HepG2 (cell line): ENCODE measurements around the gene KMT2A. TPM values are rescaled to one million over a fixed set of nuclear protein-coding genes. Genes with fewer than 3 reads are reported as not detected.

Experiments
- SATB2 ChIP-seq: sonication (generic); formaldehyde crosslinking; IDR thresholded peaks from 2 replicates; pipeline ENCODE4 v1.5.0; 2020; ENCODE audit warnings: missing genetic modification reagents
- polyA plus RNA-seq, 8 experiments: library from polyadenylated mRNA; depleted of rRNA in 3 of 8; stranded (reverse) in 7 of 8; unstranded in 1 of 8; fragments of >200 nt; fragmentation: Illumina TruSeq in 4 of 8; extraction: Trizol in 4 of 8; gene quantifications; 2 replicates each; pipeline versions ENCODE4 v1.2.1 to v1.2.3, GENCODE V29; 2011 to 2016; ENCODE audit warnings: low read depth in 4 of 8, missing spikeins in 1 of 8, mixed read lengths in 1 of 8; ENCODE audit not compliant: insufficient read depth in 1 of 8
- total RNA-seq, 5 experiments: library from RNA; depleted of rRNA; stranded (reverse); fragments of >200 nt; fragmentation: Illumina TruSeq; extraction: Trizol; gene quantifications; 2 replicates each; pipeline ENCODE4 v1.2.3, GENCODE V29; 2016; ENCODE audit warnings: low read depth in 1 of 5
- TF ChIP-seq, protein P1 (sequence below): sonication (generic); formaldehyde crosslinking; IDR thresholded peaks from 2 replicates; pipeline ENCODE4 v1.5.0; 2020; ENCODE audit warnings: missing genetic modification reagents, mild to moderate bottlenecking, borderline replicate concordance

KMT2A gene
- total and polyA plus RNA-seq, 2 of the 13 experiments (the other 11 are each of a cell fraction or from before 2014, with no cell fraction given): 12.4 to 20.0 TPM

DNA sequence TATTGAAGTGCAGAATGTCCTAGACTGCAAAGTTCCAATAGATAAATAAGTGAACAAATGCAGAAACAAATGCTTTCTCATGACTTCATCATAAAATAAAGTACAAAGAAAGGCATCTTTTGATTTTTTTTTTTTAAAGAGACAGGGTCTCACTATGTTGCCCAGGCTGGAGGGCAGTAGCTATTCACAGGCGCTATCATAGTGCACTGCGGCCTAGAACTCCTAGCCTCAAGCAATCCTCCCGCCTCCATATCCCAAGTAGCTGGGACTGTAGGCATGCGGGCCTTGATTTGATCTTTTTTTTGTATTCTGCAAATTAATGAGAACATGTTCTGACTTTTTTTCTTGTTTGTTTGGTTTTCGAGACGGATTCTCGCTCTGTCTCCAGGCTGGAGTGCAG is 138.3 kb downstream of the KMT2A start (continued):
- no peak for TF ChIP-seq SATB2 (CRISPR knock-in tag)
- TF ChIP-seq, protein P1, sequence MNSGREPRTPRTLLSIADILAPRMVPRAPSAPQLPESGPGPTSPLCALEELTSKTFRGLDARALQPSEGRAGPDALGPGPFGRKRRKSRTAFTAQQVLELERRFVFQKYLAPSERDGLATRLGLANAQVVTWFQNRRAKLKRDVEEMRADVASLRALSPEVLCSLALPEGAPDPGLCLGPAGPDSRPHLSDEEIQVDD (CRISPR knock-in tag): no peak

Other genes with a start within 250 kb of the KMT2A start
- gene JAML, start 211.5 kb upstream of the KMT2A start, total RNA-seq (2016; rRNA removed; fragmentation: Illumina TruSeq; extraction: Trizol): 3.3 and 3.8 TPM in 2 replicates
- 2.0 and 2.8 TPM in 2 replicates for gene JAML, start 211.5 kb upstream of the KMT2A start, polyA plus RNA-seq (2011; rRNA removed)
- 6.6 and 9.3 TPM in 2 replicates for gene MPZL3, start 184.1 kb upstream of the KMT2A start, total RNA-seq (2016; rRNA removed; fragmentation: Illumina TruSeq; extraction: Trizol)
- gene MPZL3, start 184.1 kb upstream of the KMT2A start, polyA plus RNA-seq (2011; rRNA removed): 4.5 and 5.3 TPM in 2 replicates
- gene MPZL2, start 172.2 kb upstream of the KMT2A start, total RNA-seq (2016; rRNA removed; fragmentation: Illumina TruSeq; extraction: Trizol): 16.6 and 27.9 TPM in 2 replicates
- 41.0 and 53.7 TPM in 2 replicates for gene MPZL2, start 172.2 kb upstream of the KMT2A start, polyA plus RNA-seq (2011; rRNA removed)
- not detected in 2 replicates for gene CD3E, start 131.8 kb upstream of the KMT2A start, total RNA-seq (2016; rRNA removed; fragmentation: Illumina TruSeq; extraction: Trizol)
- not detected in 2 replicates for gene CD3E, start 131.8 kb upstream of the KMT2A start, polyA plus RNA-seq (2011; rRNA removed)
- gene CD3D, start 93.8 kb upstream of the KMT2A start, total RNA-seq (2016; rRNA removed; fragmentation: Illumina TruSeq; extraction: Trizol): 0.25 and 0.66 TPM in 2 replicates
- gene CD3D, start 93.8 kb upstream of the KMT2A start, polyA plus RNA-seq (2011; rRNA removed): 6.6 and 7.2 TPM in 2 replicates
- not detected in 2 replicates for gene CD3G, start 92.1 kb upstream of the KMT2A start, total RNA-seq (2016; rRNA removed; fragmentation: Illumina TruSeq; extraction: Trizol)
- not detected in 2 replicates for gene CD3G, start 92.1 kb upstream of the KMT2A start, polyA plus RNA-seq (2011; rRNA removed)
- 24.8 and 32.7 TPM in 2 replicates for gene UBE4A, start 76.9 kb upstream of the KMT2A start, total RNA-seq (2016; rRNA removed; fragmentation: Illumina TruSeq; extraction: Trizol)
- 14.7 and 15.1 TPM in 2 replicates for gene UBE4A, start 76.9 kb upstream of the KMT2A start, polyA plus RNA-seq (2011; rRNA removed)
- gene ATP5MG, start 34.9 kb upstream of the KMT2A start, total RNA-seq (2016; rRNA removed; fragmentation: Illumina TruSeq; extraction: Trizol): 320 and 408 TPM in 2 replicates
- gene ATP5MG, start 34.9 kb upstream of the KMT2A start, polyA plus RNA-seq (2011; rRNA removed): 209 and 260 TPM in 2 replicates
- 0.40 TPM in 1 of 2 replicates, not detected in the other for gene TTC36, start 91.0 kb downstream of the KMT2A start, total RNA-seq (2016; rRNA removed; fragmentation: Illumina TruSeq; extraction: Trizol)
- 0.13 TPM in 1 of 2 replicates, not detected in the other for gene TTC36, start 91.0 kb downstream of the KMT2A start, polyA plus RNA-seq (2011; rRNA removed)
- gene TMEM25, start 94.7 kb downstream of the KMT2A start, total RNA-seq (2016; rRNA removed; fragmentation: Illumina TruSeq; extraction: Trizol): 4.5 and 7.5 TPM in 2 replicates
- gene TMEM25, start 94.7 kb downstream of the KMT2A start, polyA plus RNA-seq (2011; rRNA removed): 17.2 and 23.4 TPM in 2 replicates
- gene IFT46, start 129.4 kb downstream of the KMT2A start, total RNA-seq (2016; rRNA removed; fragmentation: Illumina TruSeq; extraction: Trizol): 15.4 and 23.9 TPM in 2 replicates
- 9.3 and 9.8 TPM in 2 replicates for gene IFT46, start 129.4 kb downstream of the KMT2A start, polyA plus RNA-seq (2011; rRNA removed)
- 148 and 215 TPM in 2 replicates for gene ARCN1, start 135.9 kb downstream of the KMT2A start, total RNA-seq (2016; rRNA removed; fragmentation: Illumina TruSeq; extraction: Trizol)
- gene ARCN1, start 135.9 kb downstream of the KMT2A start, polyA plus RNA-seq (2011; rRNA removed): 143 and 200 TPM in 2 replicates
- 9.9 and 13.8 TPM in 2 replicates for gene PHLDB1, start 171.1 kb downstream of the KMT2A start, total RNA-seq (2016; rRNA removed; fragmentation: Illumina TruSeq; extraction: Trizol)
- 14.2 and 18.3 TPM in 2 replicates for gene PHLDB1, start 171.1 kb downstream of the KMT2A start, polyA plus RNA-seq (2011; rRNA removed)
- 0.46 and 0.86 TPM in 2 replicates for gene TREH, start 243.2 kb downstream of the KMT2A start, total RNA-seq (2016; rRNA removed; fragmentation: Illumina TruSeq; extraction: Trizol)
- gene TREH, start 243.2 kb downstream of the KMT2A start, polyA plus RNA-seq (2011; rRNA removed): 0.50 and 0.53 TPM in 2 replicates